Effector memory CD4-positive, alpha-beta T cell (primary cell): ENCODE data around the gene YIPF3.
A peak's percentile ranks its signal among the peaks of the same experiment; 100 is the strongest.
"Not testable (repeated sequence)": the region's sequence is repeated elsewhere in the genome, so short reads cannot be mapped to it uniquely, and the experiment has no call there.

Experiments used
- DNase-seq, 3 donors: peaks; one replicate each; pipeline ENCODE4 v3.0.0-alpha.2; 2020
- H3K27ac ChIP-seq: 2 replicates; pipeline ENCODE4 v1.7.0; 2013; ENCODE audit warnings: mild to moderate bottlenecking, low read length, moderate library complexity; ENCODE audit not compliant: insufficient read depth, poor library complexity, severe bottlenecking
- H3K27me3 ChIP-seq: replicated peaks from 2 replicates; pipeline ENCODE4 v1.7.0; 2013; ENCODE audit warnings: mild to moderate bottlenecking, low read length; ENCODE audit not compliant: insufficient read depth, control insufficient read depth, poor library complexity, severe bottlenecking
- H3K36me3 ChIP-seq: 2 replicates; pipeline ENCODE4 v1.7.0; 2013; ENCODE audit warnings: mild to moderate bottlenecking, low read length, moderate library complexity; ENCODE audit not compliant: control insufficient read depth, insufficient read depth
- H3K4me1 ChIP-seq: 2 replicates; pipeline ENCODE4 v1.7.0; 2013; ENCODE audit warnings: low read length, mild to moderate bottlenecking; ENCODE audit not compliant: control insufficient read depth, insufficient read depth, poor library complexity, severe bottlenecking
- H3K4me3 ChIP-seq: 2 replicates; pipeline ENCODE4 v1.7.0; 2013; ENCODE audit warnings: low read length, low read depth, mild to moderate bottlenecking; ENCODE audit not compliant: insufficient read depth, poor library complexity, severe bottlenecking
- H3K9me3 ChIP-seq: 2 replicates; pipeline ENCODE4 v1.7.0; 2013; ENCODE audit warnings: mild to moderate bottlenecking, low read length, moderate library complexity; ENCODE audit not compliant: control insufficient read depth
- total RNA-seq, 3 donors: gene quantifications; one replicate each; lab custom pipeline; 2026; lab: John Stamatoyannopoulos, UW

YIPF3 gene
- total RNA-seq = 32.0 to 46.1 (median 35.5) reads per million in 3 donors

- peak within 1 kb of the TSS; percentile 94 for H3K27ac ChIP-seq
- peak within 1 kb of the TSS; percentile 90 for H3K4me3 ChIP-seq
- peaks cover 50% of the 10 kb centered on the region for H3K36me3 ChIP-seq
- DNase-seq = peak; percentile 90 to 97 (median 93)
- H3K4me1 ChIP-seq = peaks cover 26% of the 10 kb centered on the region
- no peaks in the 10 kb centered on the region for H3K27me3 ChIP-seq
- H3K9me3 ChIP-seq = no peaks in the 10 kb centered on the region
Measured at GRCh38 chr6:43516697-43517504, at the start of gene YIPF3, which contains the start of gene POLR1C. TSS of gene YIPF3 (minus strand) at chr6:43516926. CDS start at chr6:43516807, 119 bp downstream. TSS of gene POLR1C (plus strand) at chr6:43517089. CDS start at chr6:43517110, 21 bp downstream.

- H3K4me1 ChIP-seq = no peaks in the 10 kb centered on the region
- no peak for DNase-seq
- H3K27me3 ChIP-seq = no peaks in the 10 kb centered on the region
- H3K9me3 ChIP-seq = no peaks in the 10 kb centered on the region
- no peak overlapping the region for H3K27ac ChIP-seq
- H3K36me3 ChIP-seq = peaks cover 72% of the 10 kb centered on the region
- H3K4me3 ChIP-seq = no peak overlapping the region
Measured at GRCh38 chr6:43559328-43559727, 42.6 kb upstream of the YIPF3 start.

GRCh38 chr6:43557620-43558019 lies 40.9 kb upstream of the YIPF3 start:
- not testable (repeated sequence) for H3K9me3 ChIP-seq, H3K27me3 ChIP-seq, H3K27ac ChIP-seq, DNase-seq, H3K4me3 ChIP-seq, H3K4me1 ChIP-seq
- peaks cover 68% of the 10 kb centered on the region for H3K36me3 ChIP-seq

GRCh38 chr6:43547222-43547621 lies 30.5 kb upstream of the YIPF3 start:
- DNase-seq = no peak
- Histone ChIP-seq H3K27me3 (no peaks in the 10 kb centered on the region), H3K4me3 (no peak overlapping the region), H3K9me3 (no peaks in the 10 kb centered on the region), H3K4me1 (no peaks in the 10 kb centered on the region), H3K36me3 (peaks cover 78% of the 10 kb centered on the region), H3K27ac (no peak overlapping the region)

GRCh38 chr6:43544461-43544860 lies 27.7 kb upstream of the YIPF3 start:
- Histone ChIP-seq H3K27ac (no peak overlapping the region), H3K36me3 (peaks cover 70% of the 10 kb centered on the region)

GRCh38 chr6:43541774-43542471 lies 25.2 kb upstream of the YIPF3 start:
- Histone ChIP-seq H3K27ac (no peak overlapping the region), H3K9me3 (no peaks in the 10 kb centered on the region), H3K4me1 (no peaks in the 10 kb centered on the region), H3K4me3 (no peak overlapping the region), H3K36me3 (peaks cover 55% of the 10 kb centered on the region), H3K27me3 (no peaks in the 10 kb centered on the region)
- no peak for DNase-seq

More at GRCh38 chr6:43544461-43544860, 27.7 kb upstream of the YIPF3 start:
- no peak overlapping the region for H3K4me3 ChIP-seq
- no peaks in the 10 kb centered on the region for H3K4me1 ChIP-seq
- H3K27me3 ChIP-seq = no peaks in the 10 kb centered on the region
- DNase-seq = no peak
- no peaks in the 10 kb centered on the region for H3K9me3 ChIP-seq

- DNase-seq = no peak
- Histone ChIP-seq H3K4me1 (no peaks in the 10 kb centered on the region), H3K27me3 (no peaks in the 10 kb centered on the region), H3K9me3 (no peaks in the 10 kb centered on the region), H3K4me3 (no peak overlapping the region), H3K36me3 (peaks cover 43% of the 10 kb centered on the region), H3K27ac (no peak overlapping the region)
Measured at GRCh38 chr6:43540507-43540906, 23.8 kb upstream of the YIPF3 start.

- not testable (repeated sequence) for DNase-seq, H3K9me3 ChIP-seq, H3K27ac ChIP-seq, H3K27me3 ChIP-seq, H3K4me3 ChIP-seq, H3K4me1 ChIP-seq
- peaks cover 35% of the 10 kb centered on the region for H3K36me3 ChIP-seq
Measured at GRCh38 chr6:43539409-43539808, 22.7 kb upstream of the YIPF3 start.

GRCh38 chr6:43538986-43539385 lies 22.3 kb upstream of the YIPF3 start:
- H3K4me3 ChIP-seq, H3K27me3 ChIP-seq, DNase-seq, H3K4me1 ChIP-seq, H3K9me3 ChIP-seq, H3K27ac ChIP-seq: not testable (repeated sequence)
- peaks cover 33% of the 10 kb centered on the region for H3K36me3 ChIP-seq

- Histone ChIP-seq H3K27me3 (no peaks in the 10 kb centered on the region), H3K4me3 (no peak overlapping the region), H3K27ac (no peak overlapping the region), H3K36me3 (peaks cover 32% of the 10 kb centered on the region), H3K4me1 (no peaks in the 10 kb centered on the region), H3K9me3 (no peaks in the 10 kb centered on the region)
- DNase-seq = no peak
Measured at GRCh38 chr6:43532201-43532600, 15.5 kb upstream of the YIPF3 start.
